RWPE2 (cell line): ENCODE data around the gene TMEM245.
A peak's percentile ranks its signal among the peaks of the same experiment; 100 is the strongest.

ENCODE experiments used
- ATAC-seq: fragments of 200-7000 bp; cut with Tn5 transposase; 3 replicates; pipeline ENCODE4 v1.9.1; 2021; ENCODE audit warnings: low read depth
- DNase-seq: peaks from one replicate; pipeline ENCODE4 v3.0.0-alpha.2; 2020; ENCODE audit warnings: low spot score
- H3K27ac ChIP-seq: fragments of 450-650 bp; 2 replicates; pipeline ENCODE4 v1.5.1; 2017; ENCODE audit warnings: mild to moderate bottlenecking; ENCODE audit not compliant: poor library complexity, severe bottlenecking
- H3K27me3 ChIP-seq: fragments of 250-450 bp; sonication (Bioruptor Pico); 2 replicates; pipeline ENCODE4 v1.5.1; 2021; ENCODE audit warnings: mild to moderate bottlenecking, moderate library complexity; ENCODE audit not compliant: insufficient read depth, poor library complexity, severe bottlenecking
- H3K36me3 ChIP-seq: fragments of 250-450 bp; sonication (Bioruptor Pico); 2 replicates; pipeline ENCODE4 v1.5.1; 2020; ENCODE audit warnings: low read depth, mild to moderate bottlenecking, moderate library complexity
- H3K4me1 ChIP-seq: fragments of 250-450 bp; sonication (Bioruptor Pico); 2 replicates; pipeline ENCODE4 v1.5.1; 2021; ENCODE audit warnings: mild to moderate bottlenecking, moderate library complexity; ENCODE audit not compliant: insufficient read depth, poor library complexity, severe bottlenecking
- H3K4me3 ChIP-seq: fragments of 250-450 bp; sonication (Bioruptor Pico); 2 replicates; pipeline ENCODE4 v1.5.1; 2021; ENCODE audit warnings: mild to moderate bottlenecking, moderate library complexity; ENCODE audit not compliant: severe bottlenecking
- H3K9me3 ChIP-seq: fragments of 250-450 bp; sonication (Bioruptor Pico); 2 replicates; pipeline ENCODE4 v1.5.1; 2021; ENCODE audit warnings: mild to moderate bottlenecking, moderate library complexity; ENCODE audit not compliant: severe bottlenecking
- TF ChIP-seq, protein P1 (sequence below): fragments of 450-650 bp; IDR thresholded peaks from one replicate; pipeline ENCODE4 v1.5.1; 2017; ENCODE audit warnings: mild to moderate bottlenecking, moderate library complexity; ENCODE audit not compliant: poor library complexity, severe bottlenecking

TMEM245 gene

DNA sequence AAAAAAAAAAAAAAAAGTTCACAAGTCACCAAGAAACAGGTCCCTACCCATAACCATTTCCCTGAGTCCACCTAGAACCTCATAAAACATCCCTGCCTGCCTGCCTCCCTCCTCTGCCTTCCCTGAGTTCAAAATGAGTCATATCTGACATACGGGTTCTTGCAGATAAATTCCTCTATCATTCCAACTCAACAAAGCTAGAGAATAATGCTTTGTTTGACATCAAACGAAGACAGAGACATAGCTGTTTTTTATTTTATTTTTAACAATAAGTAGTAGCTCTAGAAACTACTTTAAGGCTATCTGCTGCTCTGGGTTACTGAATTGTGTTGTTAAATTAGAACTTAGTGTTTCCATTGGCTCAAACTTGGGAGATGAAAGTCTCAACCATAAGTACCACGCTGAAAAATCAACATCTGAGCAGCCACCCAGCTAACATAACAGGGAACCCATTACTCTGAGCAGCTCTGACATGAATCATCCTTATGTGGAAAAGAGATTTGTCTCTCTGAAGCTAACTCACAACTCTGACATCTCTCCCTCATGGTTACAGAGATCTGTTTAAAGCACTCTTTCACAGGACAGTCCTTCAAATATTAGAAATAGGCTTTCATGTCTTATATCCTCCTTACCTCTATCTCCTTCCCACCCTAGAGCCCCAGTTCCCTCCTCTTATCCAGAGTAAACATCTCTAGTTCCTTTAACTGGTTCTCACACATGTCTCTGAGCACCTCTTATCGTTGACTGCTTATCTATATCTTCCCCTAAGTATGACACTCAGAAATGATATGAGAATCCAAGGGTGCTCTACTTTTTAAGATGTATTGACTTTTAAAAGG lies 12.1 kb downstream of the TMEM245 start:
- ATAC-seq, result peak; percentile 76
- Histone ChIP-seq H3K27me3 (no peaks in the 10 kb centered on the region), H3K27ac (peak overlapping the region; percentile 88), H3K4me1 (peaks cover 56% of the 10 kb centered on the region), H3K36me3 (peaks cover 44% of the 10 kb centered on the region), H3K9me3 (no peaks in the 10 kb centered on the region), H3K4me3 (no peak overlapping the region)
- no peak for DNase-seq
- TF ChIP-seq, protein P1, sequence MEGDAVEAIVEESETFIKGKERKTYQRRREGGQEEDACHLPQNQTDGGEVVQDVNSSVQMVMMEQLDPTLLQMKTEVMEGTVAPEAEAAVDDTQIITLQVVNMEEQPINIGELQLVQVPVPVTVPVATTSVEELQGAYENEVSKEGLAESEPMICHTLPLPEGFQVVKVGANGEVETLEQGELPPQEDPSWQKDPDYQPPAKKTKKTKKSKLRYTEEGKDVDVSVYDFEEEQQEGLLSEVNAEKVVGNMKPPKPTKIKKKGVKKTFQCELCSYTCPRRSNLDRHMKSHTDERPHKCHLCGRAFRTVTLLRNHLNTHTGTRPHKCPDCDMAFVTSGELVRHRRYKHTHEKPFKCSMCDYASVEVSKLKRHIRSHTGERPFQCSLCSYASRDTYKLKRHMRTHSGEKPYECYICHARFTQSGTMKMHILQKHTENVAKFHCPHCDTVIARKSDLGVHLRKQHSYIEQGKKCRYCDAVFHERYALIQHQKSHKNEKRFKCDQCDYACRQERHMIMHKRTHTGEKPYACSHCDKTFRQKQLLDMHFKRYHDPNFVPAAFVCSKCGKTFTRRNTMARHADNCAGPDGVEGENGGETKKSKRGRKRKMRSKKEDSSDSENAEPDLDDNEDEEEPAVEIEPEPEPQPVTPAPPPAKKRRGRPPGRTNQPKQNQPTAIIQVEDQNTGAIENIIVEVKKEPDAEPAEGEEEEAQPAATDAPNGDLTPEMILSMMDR, result no peak

DNA sequence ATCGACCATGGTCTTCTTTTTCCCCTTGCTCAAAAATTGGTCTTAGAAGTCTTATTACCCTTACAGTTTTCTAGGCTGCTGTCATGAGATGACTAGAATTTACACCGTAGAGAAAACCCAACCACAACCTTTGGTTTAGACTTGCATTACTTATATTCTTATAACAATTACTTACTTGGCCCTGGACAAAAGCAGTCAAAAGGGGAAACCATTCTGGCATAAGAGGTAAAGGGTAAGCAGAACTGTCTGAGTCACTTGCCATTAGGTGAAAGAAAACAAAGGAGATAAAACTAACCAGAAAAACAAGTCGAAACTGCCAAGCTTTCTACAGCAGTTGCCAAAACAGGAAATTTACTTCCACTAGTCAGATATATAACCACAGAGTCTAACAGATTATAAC lies 17.9 kb downstream of the TMEM245 start:
- Histone ChIP-seq H3K27me3 (no peaks in the 10 kb centered on the region), H3K9me3 (no peaks in the 10 kb centered on the region), H3K4me1 (peaks cover 35% of the 10 kb centered on the region), H3K27ac (peak overlapping the region; percentile 64), H3K4me3 (no peak overlapping the region), H3K36me3 (peaks cover 45% of the 10 kb centered on the region)
- peak; percentile 90 for ATAC-seq
- DNase-seq, result no peak
- TF ChIP-seq, protein P1, result no peak

DNA sequence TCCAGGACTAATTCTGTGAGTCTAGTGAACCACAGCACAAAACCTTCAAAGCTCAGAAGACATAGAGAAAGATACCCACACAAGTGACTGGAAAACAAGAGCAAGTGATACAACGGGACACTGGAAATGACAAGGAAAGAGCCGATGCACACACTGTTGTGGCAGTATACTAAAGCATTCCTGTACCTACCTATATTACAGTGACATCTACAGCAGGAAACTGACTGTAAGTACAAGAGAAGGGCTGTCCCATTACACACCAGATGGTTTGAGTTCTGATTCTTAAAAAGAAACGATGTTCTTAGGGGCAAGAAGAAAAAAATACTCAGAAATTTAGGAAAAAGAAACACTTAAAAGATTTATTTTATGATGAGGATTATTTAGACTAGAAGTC lies 18.5 kb downstream of the TMEM245 start:
- Histone ChIP-seq H3K27ac (peak overlapping the region; percentile 64), H3K27me3 (no peaks in the 10 kb centered on the region), H3K9me3 (no peaks in the 10 kb centered on the region), H3K4me1 (peaks cover 35% of the 10 kb centered on the region), H3K4me3 (no peak overlapping the region), H3K36me3 (peaks cover 42% of the 10 kb centered on the region)
- TF ChIP-seq, protein P1, result no peak
- ATAC-seq (no peak), DNase-seq (no peak)

DNA sequence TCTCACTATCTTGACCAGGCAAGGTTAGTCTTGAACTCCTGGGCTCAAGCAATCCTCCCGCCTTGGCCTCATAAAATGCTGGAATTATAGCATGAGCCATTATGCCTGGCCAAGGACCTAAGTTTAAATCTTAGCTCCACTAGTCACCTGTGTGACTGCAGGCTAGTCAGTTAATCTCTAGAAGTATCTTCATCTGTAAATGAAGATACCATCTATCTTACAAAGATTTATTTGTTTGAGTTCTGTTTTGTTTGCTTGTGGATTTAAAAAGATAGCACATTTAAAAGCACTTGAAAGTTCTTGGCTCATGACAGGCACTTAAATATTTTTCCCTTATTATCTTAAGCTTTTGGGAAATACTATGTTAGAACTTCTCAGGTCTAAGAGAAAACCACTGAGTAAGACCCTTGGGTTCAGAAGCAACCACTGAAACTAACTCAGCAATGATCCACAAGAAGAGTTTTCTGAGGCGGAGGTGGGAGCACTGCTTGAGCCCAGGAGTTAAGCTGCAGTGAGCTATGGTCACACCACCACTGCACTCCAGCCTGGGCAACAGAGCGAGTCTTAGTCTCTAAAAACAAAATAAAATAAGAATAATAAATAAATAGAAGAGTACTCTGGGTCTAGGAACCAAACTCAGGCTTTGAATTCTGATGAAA lies 19.1 kb downstream of the TMEM245 start:
- H3K4me1 ChIP-seq, result peaks cover 35% of the 10 kb centered on the region
- no peaks in the 10 kb centered on the region for H3K9me3 ChIP-seq
- no peak overlapping the region for H3K4me3 ChIP-seq
- DNase-seq, result no peak
- no peak for ATAC-seq
- H3K27ac ChIP-seq, result peak overlapping the region; percentile 64
- TF ChIP-seq, protein P1, result no peak
- no peaks in the 10 kb centered on the region for H3K27me3 ChIP-seq
- peaks cover 39% of the 10 kb centered on the region for H3K36me3 ChIP-seq

DNA sequence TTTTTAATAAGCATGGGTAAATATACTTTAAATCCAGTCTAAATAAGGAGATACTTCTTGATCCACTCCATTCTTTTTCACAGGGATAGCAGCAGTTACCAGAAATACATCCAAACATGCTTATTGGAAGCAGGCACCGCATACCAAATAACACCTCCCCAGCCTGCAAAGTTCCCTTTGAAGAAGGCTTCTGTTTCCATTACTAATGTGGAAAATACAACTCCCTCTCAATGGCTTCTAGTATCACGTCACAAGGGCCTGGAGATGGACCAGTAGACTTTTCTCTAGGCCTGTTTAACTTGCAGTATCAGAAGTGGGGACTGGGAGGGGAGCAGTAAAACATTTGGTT lies 20.8 kb downstream of the TMEM245 start:
- DNase-seq, result no peak
- no peaks in the 10 kb centered on the region for H3K9me3 ChIP-seq
- H3K27me3 ChIP-seq, result no peaks in the 10 kb centered on the region
- H3K36me3 ChIP-seq, result peaks cover 32% of the 10 kb centered on the region
- peak overlapping the region; percentile 34 for H3K27ac ChIP-seq
- no peak for ATAC-seq
- TF ChIP-seq, protein P1, result no peak
- peaks cover 35% of the 10 kb centered on the region for H3K4me1 ChIP-seq
- H3K4me3 ChIP-seq, result no peak overlapping the region
